DMS153 (cell line): ENCODE measurements around the gene APOBEC3B.
"Not testable (repeated sequence)": the region's sequence is repeated elsewhere in the genome, so short reads cannot be mapped to it uniquely, and the experiment has no call there.

Experiments used
- DNase-seq: peaks from one replicate; lab custom pipeline; 2025; lab: John Stamatoyannopoulos, UW

The APOBEC3B gene

GRCh38 chr22:38997518-38997917 is 15.4 kb downstream of the APOBEC3B start:
- no peak for DNase-seq

- DNase-seq: peak; percentile 68
These were observed 21.1 kb downstream of the APOBEC3B start for GRCh38 chr22:39003165-39003638.

GRCh38 chr22:39007177-39007576 is 25.0 kb downstream of the APOBEC3B start:
- no peak for DNase-seq

- DNase-seq: not testable (repeated sequence)
These were observed 26.2 kb downstream of the APOBEC3B start for GRCh38 chr22:39008271-39008850.

- no peak for DNase-seq
These were observed 28.8 kb downstream of the APOBEC3B start for GRCh38 chr22:39010946-39011345.

GRCh38 chr22:39012533-39013511 is 30.7 kb downstream of the APOBEC3B start:
- no peak for DNase-seq

GRCh38 chr22:39013561-39013941 is 31.4 kb downstream of the APOBEC3B start:
- not testable (repeated sequence) for DNase-seq

- DNase-seq: peak; percentile 51
These were observed 32.0 kb downstream of the APOBEC3B start, which contains the start of gene APOBEC3C for GRCh38 chr22:39013942-39014722. TSS of gene APOBEC3C (plus strand) at chr22:39014257. CDS start at chr22:39014363, 106 bp downstream.

GRCh38 chr22:39014723-39015121 is 32.6 kb downstream of the APOBEC3B start:
- DNase-seq: not testable (repeated sequence)

GRCh38 chr22:39016592-39016991 is 34.4 kb downstream of the APOBEC3B start:
- DNase-seq: no peak

GRCh38 chr22:39017596-39018365 is 35.6 kb downstream of the APOBEC3B start:
- DNase-seq: no peak

- peak; percentile 22 for DNase-seq
These were observed 38.0 kb downstream of the APOBEC3B start for GRCh38 chr22:39020021-39020651.

- no peak for DNase-seq
These were observed 39.6 kb downstream of the APOBEC3B start for GRCh38 chr22:39021552-39022250.

- no peak for DNase-seq
These were observed 42.6 kb downstream of the APOBEC3B start for GRCh38 chr22:39024519-39025308.

- DNase-seq: no peak
These were observed 44.5 kb downstream of the APOBEC3B start for GRCh38 chr22:39026509-39027150.

GRCh38 chr22:39027717-39028116 is 45.6 kb downstream of the APOBEC3B start:
- no peak for DNase-seq

GRCh38 chr22:39028281-39028680 is 46.1 kb downstream of the APOBEC3B start:
- no peak for DNase-seq

- no peak for DNase-seq
These were observed 47.1 kb downstream of the APOBEC3B start for GRCh38 chr22:39029227-39029626.

- no peak for DNase-seq
These were observed 48.6 kb downstream of the APOBEC3B start for GRCh38 chr22:39030705-39031104.
